ENCODE results near the gene TLCD3B.

GRCh38 chr16:30023586-30023985 is 7.5 kb downstream of the TLCD3B start:
- TF ChIP-seq CTCF (IDR thresholded peaks at IDR 0.05), result no peak
- TF ChIP-seq EP300 (IDR thresholded peaks at IDR 0.05), result no peak
- no peak for TF ChIP-seq POLR2A (IDR thresholded peaks at IDR 0.05)
